GM19395 (cell line): ENCODE measurements around the gene LRCH1.

Experiments used
- ATAC-seq: cut with Tn5 transposase; IDR thresholded peaks from one replicate; pipeline ENCODE4 v1.9.1; 2021; ENCODE audit warnings: mild to moderate bottlenecking, moderate library complexity; ENCODE audit not compliant: unreplicated experiment

LRCH1 gene

DNA sequence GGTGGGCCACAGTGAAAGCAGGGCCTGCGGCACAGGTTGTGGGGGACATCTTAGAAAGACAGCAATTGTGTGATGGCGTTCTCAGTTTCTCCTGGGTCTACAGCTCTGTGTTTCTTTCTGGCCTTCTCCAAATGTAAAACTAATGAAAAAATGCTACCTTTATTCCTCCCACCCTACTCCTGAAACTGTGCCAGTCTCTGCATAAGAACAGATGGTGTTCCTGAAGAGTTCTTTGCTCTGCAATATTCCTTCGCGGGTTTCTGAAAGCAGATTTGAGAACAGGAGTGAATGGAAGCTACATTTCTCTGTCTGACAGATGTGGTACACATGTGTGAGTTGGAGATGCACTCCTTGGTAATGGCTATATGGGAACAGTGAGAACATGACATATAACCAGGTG, 18.0 kb upstream of the LRCH1 start:
- ATAC-seq = no peak

DNA sequence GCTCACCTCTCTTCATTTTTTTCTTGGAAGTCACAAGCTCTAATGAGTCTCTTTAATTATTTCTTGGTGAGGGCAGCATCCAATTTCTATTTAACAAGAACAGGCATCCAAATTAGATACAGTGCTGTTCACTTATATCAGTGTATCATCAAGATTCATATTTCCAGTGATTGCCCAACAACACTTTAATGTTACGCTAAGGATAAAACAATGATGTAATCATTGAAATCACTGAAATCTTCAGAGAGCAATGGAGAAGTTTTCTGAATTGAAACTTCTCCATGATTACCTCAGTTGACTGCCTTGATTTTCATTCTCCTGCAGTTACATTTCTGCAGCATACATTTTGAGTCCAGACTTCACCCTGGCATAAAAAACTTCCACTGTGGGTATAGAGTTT, 17.1 kb upstream of the LRCH1 start:
- no peak for ATAC-seq

DNA sequence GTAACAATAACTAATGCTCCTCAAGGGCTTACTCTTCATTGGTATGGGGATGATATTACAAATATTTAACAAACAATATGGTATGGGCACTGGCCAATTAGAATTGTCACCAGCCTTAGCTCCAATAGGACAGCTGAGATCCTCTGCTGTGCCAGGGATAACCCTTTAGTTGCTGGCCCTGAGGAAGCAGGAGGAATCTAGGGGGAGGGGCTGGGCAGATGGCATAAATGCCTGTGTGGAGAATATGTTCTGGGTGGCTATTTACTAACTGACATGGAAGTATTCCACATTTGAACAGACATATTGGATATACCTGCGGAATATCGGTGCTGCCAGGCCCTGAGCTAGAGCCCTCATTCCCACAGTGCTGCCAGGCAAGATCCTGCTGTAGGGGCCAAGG, 16.6 kb upstream of the LRCH1 start:
- ATAC-seq = no peak

DNA sequence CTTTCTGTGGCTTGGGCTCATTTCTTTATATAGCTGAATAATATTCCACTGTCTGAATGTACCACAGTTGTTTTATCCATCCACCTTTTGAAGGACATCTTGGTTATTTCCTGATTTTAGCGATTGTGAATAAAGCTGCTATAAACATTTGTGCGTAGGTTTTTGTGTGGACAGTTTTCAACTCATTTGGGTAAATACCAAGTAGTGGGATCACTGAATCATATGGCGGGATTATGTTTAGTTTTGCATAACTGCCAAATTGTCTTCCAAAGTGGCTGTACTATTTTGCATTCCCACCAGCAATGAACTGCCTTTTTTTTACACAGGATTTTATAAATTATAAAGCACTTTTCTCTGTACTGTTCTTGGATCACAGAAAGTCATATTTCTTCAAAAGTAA, 13.7 kb upstream of the LRCH1 start:
- ATAC-seq = no peak

DNA sequence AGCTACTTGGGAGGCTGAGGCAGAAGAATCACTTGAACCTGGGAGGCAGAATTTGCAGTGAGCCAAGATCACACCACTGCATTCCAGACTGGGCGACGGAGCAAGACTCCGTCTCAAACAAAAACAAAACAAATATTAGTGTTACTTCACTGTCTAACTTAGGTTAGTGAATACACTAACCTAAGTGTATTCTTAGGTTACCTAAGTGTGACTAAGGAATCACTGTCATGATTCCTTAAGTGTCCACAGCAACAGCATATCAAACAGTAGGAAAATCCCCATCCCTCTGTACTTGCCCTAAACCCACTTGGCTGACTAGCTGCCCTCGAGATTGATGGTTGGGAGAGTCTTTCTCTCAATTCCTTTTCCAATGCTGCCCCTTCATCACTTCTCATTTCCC, 11.8 kb upstream of the LRCH1 start:
- no peak for ATAC-seq

DNA sequence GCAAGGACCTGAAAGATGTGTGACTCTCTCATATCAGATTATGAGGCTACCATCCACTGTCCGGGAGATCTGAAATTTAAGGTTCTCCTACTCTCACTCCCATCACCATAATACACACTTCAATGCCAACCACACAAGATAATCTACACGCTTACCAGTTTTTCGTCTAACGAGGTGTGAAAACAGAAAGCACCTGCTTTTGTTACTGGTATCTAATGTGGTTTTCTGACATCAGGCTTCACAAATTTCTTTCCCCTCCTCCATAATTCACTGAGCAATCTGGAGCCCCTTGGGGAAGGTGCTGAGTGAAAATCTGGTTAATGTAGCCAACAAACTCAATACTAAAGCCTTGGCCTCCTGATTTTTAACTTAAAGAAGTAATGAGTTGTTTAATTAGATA, 10.1 kb upstream of the LRCH1 start:
- ATAC-seq = no peak

DNA sequence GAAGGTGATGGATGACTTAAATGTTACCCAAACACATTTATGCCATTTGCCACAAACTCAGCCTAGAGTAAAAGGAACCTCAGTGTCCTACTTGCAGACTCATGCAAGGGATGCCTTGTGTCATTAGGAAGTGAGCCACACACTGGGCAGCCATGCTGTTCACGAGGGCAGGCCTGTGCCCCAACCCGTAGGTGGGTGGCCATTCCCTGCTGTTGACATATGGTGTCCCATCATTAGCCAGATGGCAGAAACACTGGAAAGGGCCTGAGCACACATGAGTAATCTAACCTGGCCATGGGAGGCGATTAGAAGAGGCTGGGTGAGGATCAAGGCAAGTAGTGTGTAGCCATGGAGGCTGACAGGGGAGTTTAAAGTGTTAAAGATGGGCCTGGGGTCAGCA, 9.7 kb upstream of the LRCH1 start:
- no peak for ATAC-seq

DNA sequence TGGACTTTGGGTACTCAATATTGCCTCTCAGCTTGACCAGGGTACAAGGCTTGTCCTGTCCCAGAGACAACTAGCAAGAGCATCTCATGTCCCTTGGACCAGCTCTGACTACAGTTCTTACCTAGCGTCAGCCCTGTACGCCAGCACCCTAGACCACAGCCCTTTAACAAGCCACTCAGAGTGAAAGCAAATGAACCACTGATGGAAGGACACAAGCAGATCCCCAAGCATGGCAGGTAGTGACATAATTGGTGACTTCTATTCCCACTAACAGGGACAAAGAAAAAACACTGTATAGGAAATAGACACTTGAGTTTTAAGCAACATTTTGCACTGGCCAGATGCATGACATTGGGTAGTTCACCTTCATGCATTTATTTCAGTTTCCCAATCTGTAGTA, 8.8 kb upstream of the LRCH1 start:
- peak; percentile 93 for ATAC-seq

DNA sequence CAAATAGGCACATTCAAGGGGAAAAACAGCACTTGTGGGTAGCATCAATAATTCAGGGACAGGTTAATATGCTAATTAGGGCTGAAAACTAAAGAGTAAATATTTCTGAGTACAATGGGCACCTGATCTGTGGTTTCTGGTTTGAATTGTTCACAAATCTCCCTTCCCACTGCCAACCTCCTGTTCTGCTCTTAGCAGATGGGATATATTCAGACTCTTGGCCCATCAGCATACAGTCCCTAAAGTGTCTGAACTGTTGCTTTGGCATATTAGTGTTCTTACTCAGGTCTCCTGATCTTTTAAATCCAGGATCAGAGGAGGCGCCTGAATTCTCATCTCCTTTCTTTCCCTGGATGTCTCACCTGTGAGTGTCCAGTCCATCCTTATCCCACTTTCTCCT, 8.2 kb upstream of the LRCH1 start:
- peak; percentile 8 for ATAC-seq

DNA sequence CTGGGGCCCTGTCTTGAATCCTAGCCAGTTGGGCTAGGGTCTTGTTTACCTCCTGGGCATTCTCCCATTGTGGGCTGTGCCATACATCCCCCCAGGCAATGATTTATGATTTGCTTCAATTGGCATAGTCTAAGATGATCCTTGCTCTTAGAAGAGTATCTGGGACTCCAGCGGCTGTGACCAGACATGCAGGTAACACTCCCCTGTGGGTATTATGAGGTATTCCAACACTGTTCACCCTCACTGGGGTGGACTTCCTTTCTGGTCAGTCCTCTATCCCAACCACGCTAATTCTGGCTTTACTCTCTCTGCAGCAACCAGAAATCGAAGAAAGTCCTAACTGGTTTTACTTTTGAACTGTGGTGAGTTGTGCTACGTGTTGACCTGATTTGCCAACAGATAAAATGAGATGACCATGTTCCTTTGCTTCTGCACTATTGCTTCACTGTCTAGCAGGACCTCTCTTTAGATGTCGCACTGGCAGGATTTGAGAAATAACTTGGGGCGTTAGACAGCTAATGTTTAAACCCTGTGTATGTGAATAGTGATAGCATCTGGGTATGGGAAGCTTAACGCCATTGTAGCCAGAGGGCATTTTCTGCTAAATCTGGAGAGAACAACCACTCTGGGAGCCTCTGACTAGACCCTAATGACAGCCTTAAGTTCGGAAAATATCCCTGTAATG, 6.7 kb upstream of the LRCH1 start:
- ATAC-seq = no peak

DNA sequence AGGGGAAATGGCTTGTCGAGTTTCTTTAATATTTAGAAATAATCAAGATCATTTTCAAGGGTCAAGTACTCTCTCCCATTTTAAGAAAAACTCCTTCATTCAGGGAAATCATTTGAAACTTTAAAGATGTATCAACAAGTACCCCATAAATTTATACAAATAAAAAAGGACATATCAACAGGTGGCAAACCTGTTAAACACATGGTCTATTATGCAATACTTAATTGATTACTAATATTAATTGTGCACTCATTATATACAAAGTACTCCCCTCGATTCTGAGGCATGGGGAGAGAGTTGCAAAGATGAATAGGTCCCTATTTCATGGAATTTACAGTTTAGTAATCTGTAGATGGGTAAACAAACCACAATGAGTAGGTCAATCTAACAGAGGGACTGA, 2.1 kb upstream of the LRCH1 start:
- ATAC-seq = no peak

DNA sequence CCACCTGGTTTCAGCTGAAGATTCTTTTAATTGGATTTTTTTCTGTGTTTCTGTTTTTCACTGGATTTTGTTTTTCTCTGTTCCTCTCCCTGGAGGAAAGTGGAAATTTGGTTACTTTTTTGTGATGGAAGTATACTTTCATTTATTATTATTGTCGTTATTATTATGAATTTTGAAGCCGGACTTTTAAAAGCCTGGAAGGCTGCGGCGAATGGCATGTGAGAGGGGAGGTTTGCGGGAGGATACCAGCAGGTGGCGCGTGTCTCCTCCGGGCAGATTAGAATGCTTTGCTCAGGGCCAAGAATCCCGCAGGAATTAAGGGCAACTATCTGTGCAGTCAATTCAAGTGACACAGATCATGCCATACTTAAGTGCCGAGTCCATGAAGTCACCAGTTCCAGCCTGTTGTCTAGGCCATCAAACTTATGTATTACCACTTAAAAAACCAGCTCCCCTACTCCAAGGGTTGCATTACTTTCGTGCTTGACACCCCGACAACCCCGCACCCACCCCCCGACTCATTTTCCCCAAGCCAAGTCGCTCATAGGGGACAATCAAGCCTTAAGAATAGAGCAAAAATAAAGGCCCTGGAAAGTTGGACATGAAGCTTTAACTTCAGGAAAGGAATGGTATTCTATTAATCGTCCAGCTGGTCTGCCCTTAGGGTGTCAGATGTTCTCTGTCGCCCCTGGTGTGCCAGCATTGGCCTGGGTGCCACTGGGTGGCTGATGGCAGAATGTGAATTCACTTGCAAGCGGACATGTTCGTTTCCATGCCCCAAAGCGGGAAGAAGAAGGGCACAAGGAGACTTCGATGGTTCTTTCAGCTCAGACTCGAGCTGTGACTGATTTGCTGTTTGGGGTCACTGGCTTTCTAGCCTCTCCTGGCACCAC, 1.3 kb upstream of the LRCH1 start:
- no peak for ATAC-seq

DNA sequence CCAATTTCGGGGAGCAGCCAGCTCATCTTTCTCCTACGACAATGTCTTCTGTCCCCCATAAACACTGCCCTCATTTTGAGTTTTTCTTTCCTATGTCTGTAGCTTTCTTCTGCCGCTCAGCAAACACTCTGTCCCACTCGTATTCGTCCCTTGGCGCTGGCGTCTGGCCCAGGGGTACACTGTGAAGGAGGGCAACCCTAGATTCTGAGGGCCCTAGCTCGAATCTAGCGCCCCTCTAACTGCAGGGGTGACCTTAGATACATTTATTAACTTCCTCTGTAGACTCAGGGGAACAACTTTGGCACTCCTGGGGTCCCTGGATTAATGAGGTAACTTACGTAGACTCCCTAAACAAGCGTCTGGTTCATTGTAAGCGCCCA, 677 bp upstream of the LRCH1 start:
- peak; percentile 1 for ATAC-seq

DNA sequence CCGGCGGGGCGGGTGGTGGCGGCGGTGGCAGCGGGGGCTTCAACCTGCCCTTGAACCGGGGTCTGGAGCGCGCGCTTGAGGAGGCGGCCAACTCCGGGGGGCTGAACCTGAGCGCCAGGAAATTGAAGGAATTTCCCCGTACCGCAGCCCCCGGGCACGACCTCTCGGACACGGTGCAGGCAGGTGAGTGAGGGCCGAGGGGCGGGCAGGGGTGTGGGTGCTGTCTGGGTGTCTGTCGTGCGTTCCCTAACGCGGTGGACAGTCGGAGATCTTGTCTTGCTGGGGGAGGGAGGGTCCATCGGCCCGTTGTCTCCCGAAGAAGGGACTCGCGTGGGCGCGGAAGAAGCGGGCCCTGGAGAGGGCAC, 533 bp downstream of the LRCH1 start:
- ATAC-seq = peak; percentile 2

DNA sequence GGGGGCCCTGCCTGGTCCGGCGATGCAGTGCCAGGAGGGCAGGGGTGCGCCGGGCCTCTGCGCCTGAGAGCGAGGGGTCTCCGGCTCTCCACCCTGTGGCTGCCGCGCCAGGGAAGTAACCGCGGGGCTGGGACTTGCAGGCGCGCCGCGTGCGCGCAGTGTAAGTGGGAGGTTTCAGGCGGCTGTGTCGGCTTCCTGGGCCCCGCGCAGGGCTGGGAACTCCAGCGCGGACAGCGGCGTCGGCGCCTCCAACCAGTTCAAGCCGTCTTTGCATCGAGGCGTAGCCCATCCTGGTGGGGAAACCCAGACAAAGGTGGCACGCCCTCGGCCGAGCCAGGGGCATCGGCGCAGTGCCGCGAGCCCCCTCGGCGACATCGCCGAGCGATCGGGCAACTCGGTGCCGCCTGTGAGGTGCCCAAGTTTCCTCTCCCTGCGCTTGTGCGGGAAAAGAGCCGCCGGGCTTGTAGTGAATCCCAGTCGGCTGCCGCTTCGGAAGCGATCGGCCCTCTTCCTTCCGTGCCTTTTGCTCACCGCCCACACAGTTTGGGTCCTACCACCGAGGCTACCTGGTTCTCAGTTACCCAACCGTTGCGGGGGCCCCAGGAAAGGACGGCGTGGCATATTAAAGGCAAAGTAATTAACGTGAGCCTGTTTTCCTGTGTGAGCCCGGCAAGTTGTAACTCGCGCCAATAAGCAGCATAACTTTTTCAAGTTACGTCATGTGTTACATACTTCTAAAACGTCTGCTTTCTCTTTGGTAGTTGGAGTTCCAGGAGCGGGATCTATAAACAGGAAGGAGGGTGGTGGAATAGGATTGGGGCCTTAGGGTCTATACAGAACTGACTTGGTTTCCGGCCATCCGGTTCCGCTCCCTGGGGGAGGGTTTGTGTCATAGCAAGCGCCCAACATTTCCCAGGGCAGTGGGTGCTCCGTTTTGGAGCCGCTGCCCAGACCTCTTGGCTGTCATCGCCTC, 1.2 kb downstream of the LRCH1 start:
- ATAC-seq = peak; percentile 47

DNA sequence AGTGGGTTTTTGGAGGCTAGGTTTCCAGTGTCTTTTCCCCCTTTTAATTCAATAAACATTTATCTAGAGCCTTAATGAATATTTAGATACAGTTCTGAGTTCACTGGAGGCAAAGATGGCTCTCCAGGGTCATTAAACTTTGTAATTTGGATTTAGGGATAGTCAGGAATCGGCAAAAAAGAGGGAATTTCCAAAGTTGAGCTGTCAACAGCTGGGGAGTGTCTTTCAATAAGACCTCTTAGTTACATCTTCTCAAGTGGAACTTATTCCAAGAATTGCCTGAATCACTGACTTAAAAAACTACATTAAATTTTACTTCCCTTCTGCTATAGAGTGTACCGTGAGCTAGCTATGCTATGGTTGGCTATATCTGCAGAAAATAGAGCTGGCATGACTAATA, 2.0 kb downstream of the LRCH1 start:
- ATAC-seq = no peak

DNA sequence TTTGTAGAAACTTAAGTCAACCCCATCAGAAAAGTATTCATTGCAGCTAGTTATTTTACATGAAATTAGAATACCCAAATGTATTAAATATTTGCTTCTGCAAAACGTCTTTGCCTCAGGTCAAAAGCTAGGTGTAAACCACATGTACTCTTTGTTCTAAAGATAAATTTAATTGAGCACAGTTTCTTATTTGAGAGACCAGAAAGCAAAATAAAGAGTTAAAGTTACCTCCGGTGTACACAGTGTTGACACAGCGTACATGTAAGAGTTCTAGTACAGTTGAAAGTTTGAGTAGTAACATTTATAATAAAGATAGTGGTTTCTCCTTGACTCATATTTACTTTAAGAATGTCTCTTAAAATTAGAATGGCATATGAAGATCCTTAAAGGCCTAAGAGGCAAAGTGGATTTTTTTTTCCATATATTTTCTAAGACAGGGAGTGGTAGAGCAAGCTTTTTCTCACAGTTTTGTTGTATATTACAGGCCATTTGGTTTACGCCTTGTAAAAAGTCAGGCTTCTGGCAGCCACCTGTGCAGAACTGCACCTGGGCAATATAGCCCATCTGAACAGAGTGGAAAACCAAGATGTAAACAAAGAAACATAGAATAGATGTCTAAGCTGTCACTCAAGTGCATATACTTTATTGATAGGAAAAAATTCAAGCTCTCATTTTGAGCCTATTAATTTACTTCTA, 2.9 kb downstream of the LRCH1 start:
- ATAC-seq = no peak

DNA sequence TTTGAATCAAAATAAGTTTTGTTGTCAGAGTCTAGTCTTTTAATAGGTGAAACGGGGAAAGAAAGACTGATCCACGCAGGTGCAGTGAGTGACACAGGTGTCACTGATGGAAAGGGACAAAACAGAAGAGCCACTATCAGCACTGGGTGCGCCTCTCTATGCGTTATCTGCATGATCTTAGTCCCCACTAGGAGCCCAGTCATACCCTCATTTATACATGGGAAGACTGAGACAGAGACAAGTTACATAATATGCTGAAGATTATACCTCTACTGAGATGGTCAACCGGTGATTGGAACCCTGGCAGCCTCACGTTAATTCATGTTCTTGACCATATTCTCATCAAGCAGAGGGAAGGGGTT, 3.4 kb downstream of the LRCH1 start:
- ATAC-seq = no peak

DNA sequence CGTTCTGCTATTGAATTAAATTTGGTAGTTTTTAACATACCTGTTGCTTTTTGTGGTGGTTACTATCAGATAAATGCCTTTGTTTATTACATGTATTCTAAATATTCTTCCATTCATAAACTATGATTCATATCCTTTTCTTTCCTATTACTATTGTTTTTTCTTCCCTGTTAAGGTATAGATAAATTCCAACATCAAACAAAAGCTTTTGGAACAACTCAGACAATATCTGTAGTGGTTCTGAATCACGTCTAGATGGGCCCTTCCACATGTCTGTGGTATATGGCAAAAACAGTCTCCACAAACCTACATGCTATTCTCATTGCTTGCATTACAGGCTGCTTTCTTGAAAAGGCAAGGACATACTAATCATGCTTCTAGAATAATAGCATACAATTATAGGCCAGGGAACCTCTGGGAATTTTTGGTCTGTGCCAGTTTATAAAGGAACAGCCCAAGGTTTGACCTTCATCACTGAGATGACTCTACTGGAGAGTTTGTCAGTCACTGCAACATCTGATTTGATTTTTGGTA, 6.4 kb downstream of the LRCH1 start:
- no peak for ATAC-seq

DNA sequence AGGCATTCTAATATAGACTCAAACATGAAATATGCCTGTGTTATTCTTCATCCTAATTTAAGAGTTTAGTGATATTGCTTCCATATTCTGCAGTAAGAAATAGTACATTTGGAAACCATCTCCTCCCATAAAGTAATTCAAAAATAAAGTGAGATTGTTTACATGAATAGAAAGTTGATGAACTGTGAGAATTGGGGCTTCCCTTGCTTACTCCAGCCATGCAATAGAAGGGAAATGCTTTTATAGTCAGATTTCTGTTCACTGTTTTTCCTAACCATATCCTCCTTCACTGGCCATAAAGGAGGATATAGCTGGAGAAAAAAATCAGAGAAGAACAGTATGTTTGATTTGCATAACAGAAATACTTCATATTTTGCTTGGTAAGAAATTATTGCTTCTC, 7.8 kb downstream of the LRCH1 start:
- no peak for ATAC-seq

DNA sequence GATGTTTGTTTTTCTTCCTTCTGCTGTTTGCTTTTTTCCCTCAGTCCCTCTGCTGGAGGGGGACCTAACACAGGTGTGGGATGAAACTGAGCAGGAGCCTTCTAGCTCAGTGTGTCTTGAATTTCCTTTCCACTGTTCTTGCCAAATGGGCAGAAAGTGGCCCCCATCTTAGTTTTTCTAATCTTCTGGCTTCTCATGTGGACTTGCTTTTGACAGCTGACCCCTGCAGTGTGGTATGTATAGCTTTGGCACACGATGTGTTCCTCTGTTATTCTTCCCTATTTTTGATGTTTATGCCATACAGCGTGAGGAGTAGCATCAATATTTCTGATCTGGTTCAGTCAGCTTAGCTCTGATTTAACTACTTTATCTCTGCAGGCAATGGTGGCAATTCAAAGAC, 8.3 kb downstream of the LRCH1 start:
- no peak for ATAC-seq
